Esophagus squamous epithelium (tissue), 4 donors: ENCODE measurements around the gene SERPINI1.

Source experiments
- CTCF ChIP-seq, 6 experiments: fragments of 450-650 bp in 4 of 6; fragments of 200-600 bp in 2 of 6; sonication (generic) in 2 of 6; IDR thresholded peaks; one replicate each; pipeline ENCODE4 v1.5.1; 2016 to 2019; ENCODE audit warnings: antibody characterized with exemption in 6 of 6, mild to moderate bottlenecking in 4 of 6, moderate library complexity in 4 of 6
- POLR2A ChIP-seq, 4 donors: fragments of 450-650 bp; IDR thresholded peaks; one replicate each; pipeline ENCODE4 v1.6.1; 2017; ENCODE audit warnings: antibody characterized with exemption in 4 of 4, mild to moderate bottlenecking in 4 of 4, moderate library complexity in 3 of 4

- TF ChIP-seq POLR2A (IDR thresholded peaks at IDR 0.05) (no peak), CTCF (IDR thresholded peaks at IDR 0.05) (no peak)
Observed at GRCh38 chr3:167777356-167777755, 41.8 kb downstream of the SERPINI1 start.
